ENCODE measurements around the gene SHC1.
"Not testable (repeated sequence)": the region's sequence is repeated elsewhere in the genome, so short reads cannot be mapped to it uniquely, and the experiment has no call there.

The SHC1 gene

GRCh38 chr1:154995301-154995983 is 24.9 kb upstream of the SHC1 start:
- not testable (repeated sequence) for DNase-seq

- no peak for DNase-seq
These were observed 24.0 kb upstream of the SHC1 start for GRCh38 chr1:154994591-154994990.

DNA sequence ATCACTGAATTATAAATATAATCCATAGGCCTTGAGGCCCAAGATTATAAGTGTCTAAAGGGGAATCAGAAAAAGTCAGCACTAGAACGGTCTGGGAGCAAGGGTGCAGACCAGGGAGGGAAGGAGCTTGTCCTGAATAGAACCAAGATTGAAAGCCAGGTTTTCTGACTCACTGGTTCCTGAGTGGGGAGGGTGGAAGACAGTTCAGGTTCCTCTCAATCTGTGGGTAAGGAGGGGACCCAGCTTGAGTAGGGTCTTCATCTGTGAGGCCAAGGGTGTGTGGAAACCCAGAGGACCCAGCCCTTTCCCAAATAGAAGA is 23.7 kb upstream of the SHC1 start:
- no peak for DNase-seq

GRCh38 chr1:154993572-154994268 is 23.2 kb upstream of the SHC1 start, which contains the start of gene LENEP:
Gene LENEP (plus strand): TSS chr1:154993586. CDS start chr1:154993608, 22 bp downstream.
- no peak for DNase-seq

DNA sequence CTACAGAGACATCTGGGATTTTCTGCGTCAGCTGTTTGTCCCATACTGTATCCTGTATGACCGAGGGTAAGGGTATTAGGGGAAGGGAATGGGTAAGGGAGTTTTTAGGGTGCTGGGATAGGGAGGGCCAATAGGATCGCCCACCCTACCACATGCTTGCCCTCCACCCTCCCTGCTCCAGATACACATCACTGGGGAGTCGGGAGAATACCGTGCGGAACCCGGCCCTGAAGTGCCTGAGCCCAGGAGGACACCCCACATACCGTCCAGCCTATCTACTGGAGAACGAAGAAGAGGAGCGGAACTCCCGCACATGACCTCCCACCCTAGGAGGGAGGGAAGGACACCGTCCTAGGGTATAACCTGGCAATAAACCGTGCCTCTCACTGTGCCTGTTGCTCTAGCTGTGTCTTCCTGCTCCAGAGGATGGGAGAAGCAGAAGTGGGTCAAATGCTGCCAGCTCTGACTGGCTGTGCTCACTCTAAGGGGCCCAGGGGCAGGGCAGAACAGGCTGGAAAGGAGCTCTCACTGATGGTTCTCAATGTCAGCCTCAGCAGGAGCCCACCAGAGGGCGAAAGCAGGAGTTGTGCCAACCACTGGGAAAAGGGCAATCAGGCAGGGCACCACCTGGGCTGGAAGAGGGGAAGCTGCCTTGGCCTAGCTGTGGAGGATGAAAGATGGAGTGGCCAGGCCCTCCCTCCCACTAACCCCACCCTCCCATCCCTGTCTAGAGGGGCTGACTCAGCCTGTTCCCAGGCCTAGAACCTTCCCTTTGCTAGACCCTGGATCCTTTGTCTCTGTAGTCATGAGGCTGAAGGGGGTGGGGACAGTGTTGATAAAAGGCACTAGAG is 22.4 kb upstream of the SHC1 start:
- DNase-seq = no peak

GRCh38 chr1:154990276-154990675 is 19.7 kb upstream of the SHC1 start:
- no peak for DNase-seq

DNA sequence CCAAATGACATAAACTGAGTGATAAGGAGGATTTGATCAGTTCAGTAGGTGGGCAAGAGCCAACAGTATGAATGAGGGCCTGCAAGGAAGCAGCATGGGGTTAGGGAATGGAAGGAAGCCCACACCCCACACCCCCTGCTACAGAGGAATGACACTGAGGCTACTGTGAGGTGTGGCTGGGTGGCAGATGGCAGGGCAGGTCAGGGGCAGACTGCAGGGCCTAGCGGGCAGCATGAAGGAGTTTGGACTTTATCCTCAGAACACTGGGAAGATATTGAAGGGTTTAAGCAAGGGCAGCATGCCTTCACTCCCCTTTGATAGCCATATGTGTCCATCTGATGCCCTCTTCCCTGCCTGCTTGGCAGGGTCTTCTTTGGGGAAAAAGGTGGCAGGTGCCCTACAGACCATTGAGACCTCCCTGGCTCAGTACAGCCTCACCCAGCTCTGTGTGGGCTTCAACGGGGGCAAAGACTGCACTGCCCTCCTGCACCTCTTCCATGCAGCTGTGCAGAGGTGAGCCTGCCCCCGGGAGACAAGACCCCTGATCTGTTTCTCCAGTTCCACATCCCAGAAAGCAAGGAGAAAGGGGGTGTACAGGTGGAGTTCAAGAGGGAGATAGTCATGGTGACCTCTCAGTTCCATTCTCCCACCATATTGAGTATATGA is 18.8 kb upstream of the SHC1 start:
- DNase-seq = no peak

- DNase-seq = no peak
These were observed 17.8 kb upstream of the SHC1 start for GRCh38 chr1:154988058-154988954.

- no peak for DNase-seq
These were observed 16.8 kb upstream of the SHC1 start for GRCh38 chr1:154987326-154987725.

- DNase-seq = not testable (repeated sequence)
These were observed 16.2 kb upstream of the SHC1 start for GRCh38 chr1:154986736-154987135.

DNA sequence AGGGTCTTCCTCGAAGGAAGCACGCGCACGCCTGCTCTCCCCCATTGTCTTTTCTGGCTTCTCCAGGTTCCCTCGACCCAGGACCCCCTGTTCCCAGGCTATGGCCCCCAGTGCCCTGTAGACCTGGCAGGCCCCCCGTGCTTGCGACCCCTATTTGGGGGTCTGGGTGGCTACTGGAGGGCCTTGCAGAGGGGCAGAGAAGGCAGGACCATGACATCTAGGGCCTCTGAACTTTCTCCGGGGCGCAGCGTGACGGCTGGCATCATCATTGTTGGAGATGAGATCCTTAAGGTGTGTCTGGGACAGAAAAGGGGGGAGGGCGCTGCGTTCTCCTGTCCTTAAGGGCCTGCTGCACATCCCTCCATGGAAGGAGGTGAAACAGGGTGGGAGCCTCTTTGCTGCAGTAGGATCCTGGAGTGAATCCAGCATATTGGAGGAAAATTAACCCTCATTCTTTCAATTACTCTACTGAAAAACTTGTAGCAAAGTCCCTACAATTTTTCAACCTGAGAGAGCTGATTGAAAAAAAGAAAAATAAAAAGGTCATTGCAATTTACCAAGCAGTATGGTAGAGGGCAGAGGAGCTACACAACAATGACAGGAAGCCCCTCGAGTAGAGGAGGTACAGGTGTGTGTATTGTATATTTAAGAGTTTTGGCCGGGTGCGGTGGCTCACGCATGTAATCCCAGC is 13.4 kb upstream of the SHC1 start:
- DNase-seq = no peak

GRCh38 chr1:154982897-154983648 is 12.5 kb upstream of the SHC1 start, which contains the start of gene FLAD1:
Gene FLAD1 (plus strand): TSS chr1:154983344. CDS start chr1:154983695, 351 bp downstream.
- peak; percentile 100 for DNase-seq

- no peak for DNase-seq
These were observed 11.8 kb upstream of the SHC1 start for GRCh38 chr1:154982341-154982740.

- no peak for DNase-seq
These were observed 7.8 kb upstream of the SHC1 start for GRCh38 chr1:154978360-154978759.

DNA sequence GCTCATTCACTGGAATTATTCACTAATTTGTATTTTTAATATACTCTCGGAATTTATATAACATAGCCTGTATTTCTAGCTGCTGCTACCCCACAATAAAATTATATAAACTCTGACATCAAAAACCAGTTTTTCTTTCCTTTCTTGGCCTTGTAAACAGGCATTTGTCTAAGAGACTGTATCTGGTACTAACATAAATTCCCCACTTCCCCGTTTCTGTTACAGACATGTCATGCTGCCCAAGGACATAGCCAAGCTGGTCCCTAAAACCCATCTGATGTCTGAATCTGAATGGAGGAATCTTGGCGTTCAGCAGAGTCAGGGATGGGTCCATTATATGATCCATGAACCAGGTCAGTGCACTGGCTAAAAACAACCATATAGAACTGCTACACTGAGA is 7.2 kb upstream of the SHC1 start:
- not testable (repeated sequence) for DNase-seq

DNA sequence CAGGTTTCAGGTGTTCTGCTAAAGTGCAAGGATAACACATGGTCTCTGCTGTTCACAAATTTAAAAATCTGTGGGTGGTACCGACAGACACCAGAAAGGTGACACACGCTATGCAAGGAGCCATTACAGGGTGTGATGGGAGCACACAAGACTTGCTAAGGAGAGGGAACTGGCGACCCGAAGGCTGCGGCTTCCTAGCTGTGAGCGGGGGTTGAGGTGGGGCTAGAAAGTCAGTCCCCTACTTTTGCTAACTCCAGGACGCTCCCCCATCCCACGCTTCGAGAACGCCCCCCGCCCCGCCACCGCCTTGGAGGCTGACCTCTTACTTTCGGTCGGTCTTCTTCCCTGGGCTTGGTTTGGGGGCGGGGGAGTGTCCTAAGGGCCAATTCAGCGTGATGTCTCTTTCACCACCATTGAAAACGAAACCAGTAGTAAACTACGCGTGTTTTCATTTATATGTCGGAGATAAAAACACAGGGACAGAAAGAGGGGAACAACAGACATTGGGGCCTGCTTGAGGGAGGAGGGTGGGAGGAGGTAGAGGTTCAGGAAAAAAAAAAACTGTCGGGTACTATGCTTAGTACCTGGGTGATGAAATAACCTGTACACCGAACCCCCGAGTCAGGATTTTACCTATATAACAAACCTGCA is 5.0 kb upstream of the SHC1 start:
- DNase-seq = peak; percentile 69

GRCh38 chr1:154974808-154975408 is 4.4 kb upstream of the SHC1 start:
- DNase-seq = peak; percentile 98

GRCh38 chr1:154974102-154974807 is 3.7 kb upstream of the SHC1 start, which contains the start of gene CKS1B:
Gene CKS1B (plus strand): TSS chr1:154974681. CDS start chr1:154974746, 65 bp downstream.
- peak; percentile 99 for DNase-seq

Measured in activated CD4-positive, alpha-beta T cell treated with anti-CD3 and anti-CD28 coated beads, Interleukin-2, amount 50 U/mL, for 16 hours (primary cell).